Psoas muscle (tissue), 8 donors: Measurements from ENCODE around the gene STRBP. TPM values are rescaled to one million over a fixed set of nuclear protein-coding genes. Genes with fewer than 3 reads are reported as not detected.

Source experiments
- ATAC-seq, 4 donors: fragments of 200-7000 bp; cut with Tn5 transposase; one replicate each; pipeline ENCODE4 v1.9.1; 2020; ENCODE audit warnings: moderate library complexity in 3 of 4, mild to moderate bottlenecking in 2 of 4
- DNase-seq, 2 donors: peaks; one replicate each; pipeline ENCODE4 v3.0.0-alpha.2; 2020
- H3K27ac ChIP-seq: fragments of 200-600 bp; one replicate; pipeline ENCODE4 v1.8.0; 2022
- H3K27me3 ChIP-seq, 3 donors: fragments of 200-600 bp in 1 of 3; one replicate each; pipeline versions ENCODE4 v1.6.1 to v1.8.0; 2013 to 2022; ENCODE audit warnings: low read length in 2 of 3, mild to moderate bottlenecking in 2 of 3, moderate library complexity in 1 of 3; ENCODE audit not compliant: insufficient read depth in 3 of 3
- H3K36me3 ChIP-seq, 2 donors: fragments of 200-600 bp in 1 of 2; one replicate each; pipeline versions ENCODE4 v1.6.1 to v1.8.0; 2013 to 2022; ENCODE audit warnings: low read depth in 1 of 2, mild to moderate bottlenecking in 1 of 2, moderate library complexity in 1 of 2; ENCODE audit not compliant: insufficient read depth in 1 of 2
- H3K4me1 ChIP-seq: fragments of 200-600 bp; one replicate; pipeline ENCODE4 v1.8.0; 2022
- H3K4me3 ChIP-seq: fragments of 200-600 bp; one replicate; pipeline ENCODE4 v1.8.0; 2022; ENCODE audit warnings: mild to moderate bottlenecking
- H3K9me3 ChIP-seq: fragments of 200-600 bp; one replicate; pipeline ENCODE4 v1.8.0; 2022
- WGBS, 3 donors: extraction: QIAGEN DNeasy Blood & Tissue Kit; methylation state at CpG; one replicate each; pipeline versions ENCODE4 v1.1.6 to v1.1.7; 2013; 5-methylcytosine and 5-hydroxymethylcytosine counted together
- intact Hi-C, 2 donors: fragments of 100-400 bp; cut with DNase I; formaldehyde crosslinking; loops; one replicate each; pipeline versions ENCODE4 v1.11.0 to v1.14.2; 2022
- polyA plus RNA-seq, 3 donors: library from polyadenylated mRNA; stranded (reverse); fragments of 200-250 nt; gene quantifications; one replicate each; pipeline ENCODE4 v1.2.3, GENCODE V29; 2013
- total RNA-seq, 4 donors: library from RNA; stranded (reverse); fragmentation: NEBNext Ultra II Directional in 2 of 4; extraction: Animal tissue kit (Norgen Biotek cat#: 25700) in 2 of 4; gene quantifications; one replicate each; pipeline versions ENCODE4 v1.2.1 to v1.2.4, GENCODE V29; 2021 to 2023
- TF ChIP-seq, protein P1 (sequence below): fragments of 200-600 bp; IDR thresholded peaks from one replicate; pipeline ENCODE4 v1.8.0; 2022; ENCODE audit warnings: antibody characterized with exemption
- donor health status: healthy with polysubstance abuse.
- donor health status: DM: no; HTN: no; CAD: no; lungs with moderate emphysema.
- donor health status: Bipolar disorder and iron deficiency.
- donor health status: healthy.
- donor health status: DM: yes; HTN: yes; CAD: no.
- donor health status: DM: no; HTN: no; CAD: no.
- donor health status: DM: no; HTN: no; CAD: no.
- donor health status: DM: yes; HTN: yes; CAD: no.

STRBP gene
- total and polyA plus RNA-seq, 7 donors = 3.8 to 8.5 (median 6.2) TPM

DNA sequence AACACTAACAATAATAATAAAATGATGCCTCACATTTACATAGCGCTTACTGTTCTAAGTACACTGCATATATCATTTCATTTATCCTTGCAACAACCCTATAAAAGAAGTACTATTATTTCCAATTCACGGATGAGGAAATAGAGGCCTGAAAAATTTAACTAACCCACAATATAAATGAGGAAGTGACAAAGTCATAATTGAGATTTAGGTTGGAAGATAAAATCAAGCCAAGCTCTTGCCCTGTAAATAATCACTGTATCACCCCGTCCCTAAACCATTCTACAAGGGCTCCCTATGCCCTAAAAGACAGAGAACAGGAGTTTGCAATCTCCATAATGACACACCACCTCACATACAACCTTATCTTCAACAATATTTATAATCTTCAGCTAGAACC lies 49.6 kb downstream of the STRBP start:
- Histone ChIP-seq H3K36me3 (no peaks in the 10 kb centered on the region), H3K9me3 (no peaks in the 10 kb centered on the region), H3K4me1 (no peaks in the 10 kb centered on the region), H3K4me3 (no peak overlapping the region), H3K27me3 (no peaks in the 10 kb centered on the region), H3K27ac (no peak overlapping the region)
- intact Hi-C loops = no loop called here
- DNase-seq (no peak), ATAC-seq (no peak)
- TF ChIP-seq, protein P1, sequence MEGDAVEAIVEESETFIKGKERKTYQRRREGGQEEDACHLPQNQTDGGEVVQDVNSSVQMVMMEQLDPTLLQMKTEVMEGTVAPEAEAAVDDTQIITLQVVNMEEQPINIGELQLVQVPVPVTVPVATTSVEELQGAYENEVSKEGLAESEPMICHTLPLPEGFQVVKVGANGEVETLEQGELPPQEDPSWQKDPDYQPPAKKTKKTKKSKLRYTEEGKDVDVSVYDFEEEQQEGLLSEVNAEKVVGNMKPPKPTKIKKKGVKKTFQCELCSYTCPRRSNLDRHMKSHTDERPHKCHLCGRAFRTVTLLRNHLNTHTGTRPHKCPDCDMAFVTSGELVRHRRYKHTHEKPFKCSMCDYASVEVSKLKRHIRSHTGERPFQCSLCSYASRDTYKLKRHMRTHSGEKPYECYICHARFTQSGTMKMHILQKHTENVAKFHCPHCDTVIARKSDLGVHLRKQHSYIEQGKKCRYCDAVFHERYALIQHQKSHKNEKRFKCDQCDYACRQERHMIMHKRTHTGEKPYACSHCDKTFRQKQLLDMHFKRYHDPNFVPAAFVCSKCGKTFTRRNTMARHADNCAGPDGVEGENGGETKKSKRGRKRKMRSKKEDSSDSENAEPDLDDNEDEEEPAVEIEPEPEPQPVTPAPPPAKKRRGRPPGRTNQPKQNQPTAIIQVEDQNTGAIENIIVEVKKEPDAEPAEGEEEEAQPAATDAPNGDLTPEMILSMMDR = no peak
- 79 to 97% (median 82%) methylated on average over 3 of the region's 3 CpGs for WGBS, 3 donors

DNA sequence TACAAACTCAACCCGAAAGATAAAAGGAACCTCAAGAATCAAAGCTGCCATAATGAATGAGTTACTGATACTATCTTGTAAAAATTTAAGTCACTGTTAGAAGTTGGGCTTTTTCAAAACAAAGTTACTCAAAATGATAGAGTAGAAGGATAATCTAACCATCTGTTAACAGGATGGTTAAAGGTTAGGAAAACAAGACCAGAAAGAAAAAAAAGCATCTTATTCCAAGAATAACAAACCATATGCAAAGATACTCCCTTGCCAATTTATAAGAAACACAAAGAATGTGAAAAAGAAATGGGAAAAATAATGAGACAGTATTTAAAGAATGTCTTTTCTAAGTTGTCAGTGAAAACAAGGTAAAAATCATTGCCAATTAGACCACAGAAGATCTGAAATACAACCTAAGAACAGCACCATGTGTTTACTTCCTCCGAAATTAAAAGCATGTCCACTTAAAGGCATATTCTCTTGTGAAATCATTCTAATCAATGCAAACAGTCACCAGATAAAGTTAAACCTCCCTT lies 51.2 kb downstream of the STRBP start:
- no peaks in the 10 kb centered on the region for H3K36me3 ChIP-seq
- no peak overlapping the region for H3K4me3 ChIP-seq
- TF ChIP-seq, protein P1 = no peak
- H3K27me3 ChIP-seq = no peaks in the 10 kb centered on the region
- intact Hi-C loops = no loop called here
- 72 to 73% (median 72%) methylated on average over 2 of the region's 2 CpGs for WGBS, 3 donors
- H3K9me3 ChIP-seq = no peaks in the 10 kb centered on the region
- DNase-seq (no peak), ATAC-seq (no peak)
- no peaks in the 10 kb centered on the region for H3K4me1 ChIP-seq
- H3K27ac ChIP-seq = no peak overlapping the region

DNA sequence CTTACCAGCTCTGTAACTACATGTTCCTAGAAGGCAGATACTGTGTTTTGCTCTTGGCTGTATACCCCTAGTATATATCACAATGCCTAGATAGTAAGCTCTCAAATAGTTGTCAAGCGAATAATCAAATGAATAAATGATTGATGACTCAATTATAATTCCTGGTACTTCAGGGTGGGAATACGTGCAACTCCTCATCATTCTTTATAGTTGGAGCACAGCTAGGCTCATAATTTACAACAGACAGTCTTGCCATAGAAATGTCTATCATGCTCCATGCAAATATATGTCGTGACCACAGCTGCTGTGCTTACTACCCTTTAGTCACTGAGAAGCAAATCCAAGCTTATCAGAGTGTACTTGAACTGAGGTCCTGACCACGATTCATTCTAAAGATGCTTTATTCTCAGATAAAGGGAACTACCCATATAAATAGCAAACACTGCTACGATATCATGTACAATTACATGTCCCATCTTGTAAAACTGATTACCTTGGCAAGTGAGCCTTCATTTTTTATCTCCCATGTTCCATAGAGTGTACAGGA lies 52.1 kb downstream of the STRBP start:
- DNase-seq = no peak
- Histone ChIP-seq H3K4me1 (no peaks in the 10 kb centered on the region), H3K27me3 (no peaks in the 10 kb centered on the region), H3K9me3 (no peaks in the 10 kb centered on the region), H3K4me3 (no peak overlapping the region), H3K36me3 (no peaks in the 10 kb centered on the region), H3K27ac (no peak overlapping the region)
- 81 to 87% (median 86%) methylated on average over 5 of the region's 5 CpGs for WGBS, 3 donors
- no peak for ATAC-seq
- intact Hi-C loops = no loop called here
- TF ChIP-seq, protein P1 = no peak

DNA sequence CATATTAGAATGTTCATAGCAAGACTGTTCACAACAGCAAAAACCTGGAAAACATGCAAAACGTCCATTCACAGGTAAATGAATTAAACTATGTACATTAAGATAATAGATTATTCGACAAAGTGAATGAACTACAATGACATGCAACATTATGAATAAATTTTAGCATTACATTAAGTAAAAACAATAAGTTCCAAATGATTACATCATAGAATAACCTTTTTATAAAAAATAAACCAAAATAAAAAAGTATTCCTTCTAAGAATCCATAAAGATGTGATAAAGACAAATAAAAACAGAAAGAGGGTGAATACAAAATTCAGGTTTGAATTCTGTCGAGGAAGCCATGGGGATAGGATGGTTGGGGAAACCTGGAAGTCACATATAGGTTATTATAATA lies 57.3 kb downstream of the STRBP start:
- TF ChIP-seq, protein P1 = no peak
- no peak for DNase-seq
- intact Hi-C loops = no loop called here
- Histone ChIP-seq H3K9me3 (no peaks in the 10 kb centered on the region), H3K27ac (no peak overlapping the region), H3K4me3 (no peak overlapping the region), H3K4me1 (no peaks in the 10 kb centered on the region), H3K27me3 (no peaks in the 10 kb centered on the region), H3K36me3 (no peaks in the 10 kb centered on the region)
- ATAC-seq = no peak
- WGBS, 3 donors = 94 to 97% (median 94%) methylated on average over 3 of the region's 3 CpGs

DNA sequence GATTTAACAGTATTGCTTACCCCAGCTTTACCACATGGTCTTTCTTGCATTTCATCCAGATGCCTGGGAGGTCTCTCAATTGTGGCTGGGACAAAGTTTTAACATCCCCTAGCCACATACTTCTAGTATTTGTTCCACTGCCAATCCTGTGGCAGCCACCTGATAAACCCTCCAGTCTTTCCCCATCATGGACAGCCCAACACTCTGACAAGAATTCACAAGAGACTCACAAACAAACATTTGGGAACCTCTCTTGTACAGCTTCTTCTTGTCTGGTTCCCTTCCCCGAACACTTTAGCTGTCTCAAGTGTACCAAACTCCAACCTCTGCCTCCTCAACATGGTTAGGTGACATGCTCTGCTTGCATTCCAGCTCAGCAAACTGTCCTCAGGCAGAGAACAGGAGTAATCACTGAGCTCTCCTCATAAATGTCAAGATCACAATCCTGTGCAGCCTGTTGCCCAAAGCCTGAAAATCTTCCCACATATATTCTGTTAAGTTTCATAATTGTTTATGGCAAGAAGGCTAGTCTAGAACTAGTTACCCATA lies 59.7 kb downstream of the STRBP start:
- ATAC-seq (no peak), DNase-seq (no peak)
- H3K4me1 ChIP-seq = no peaks in the 10 kb centered on the region
- no peaks in the 10 kb centered on the region for H3K36me3 ChIP-seq
- TF ChIP-seq, protein P1 = no peak
- H3K4me3 ChIP-seq = no peak overlapping the region
- no peak overlapping the region for H3K27ac ChIP-seq
- intact Hi-C loops = no loop called here
- H3K27me3 ChIP-seq = no peaks in the 10 kb centered on the region
- WGBS, 3 donors = 85 to 86% (median 85%) methylated on average over 1 of the region's 1 CpG
- no peaks in the 10 kb centered on the region for H3K9me3 ChIP-seq
